Fibroblast of skin of left biceps (primary cell): ENCODE results near the gene CAMKK2.

ENCODE experiments used
- DNase-seq, 2 experiments: peaks; one replicate each; pipeline ENCODE4 v3.0.0-alpha.2; 2013; ENCODE audit warnings: low read depth in 2 of 2

CAMKK2 gene

GRCh38 chr12:121198949-121199348 lies 97.6 kb downstream of the CAMKK2 start:
- no peak for DNase-seq

DNA sequence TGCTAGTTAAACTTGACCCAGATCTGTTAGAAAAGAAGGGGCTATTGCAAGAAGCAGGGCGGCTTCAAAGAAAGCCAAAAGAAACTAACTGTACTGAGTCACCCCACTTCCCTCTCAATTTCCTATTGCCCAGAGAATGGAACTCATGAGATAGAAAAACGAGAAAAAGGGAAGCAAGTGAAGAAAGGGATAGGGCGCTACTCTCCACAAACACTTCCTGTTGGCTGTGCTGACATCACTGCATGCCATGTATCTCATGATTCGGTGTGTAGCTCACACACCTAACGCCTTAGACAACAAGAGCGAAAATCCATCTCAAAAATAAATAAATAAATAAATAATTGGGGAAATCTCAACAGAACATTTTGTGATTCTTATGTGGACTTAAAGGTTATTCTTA lies 99.6 kb downstream of the CAMKK2 start:
- no peak for DNase-seq

GRCh38 chr12:121191151-121191550 lies 105.4 kb downstream of the CAMKK2 start:
- no peak for DNase-seq

DNA sequence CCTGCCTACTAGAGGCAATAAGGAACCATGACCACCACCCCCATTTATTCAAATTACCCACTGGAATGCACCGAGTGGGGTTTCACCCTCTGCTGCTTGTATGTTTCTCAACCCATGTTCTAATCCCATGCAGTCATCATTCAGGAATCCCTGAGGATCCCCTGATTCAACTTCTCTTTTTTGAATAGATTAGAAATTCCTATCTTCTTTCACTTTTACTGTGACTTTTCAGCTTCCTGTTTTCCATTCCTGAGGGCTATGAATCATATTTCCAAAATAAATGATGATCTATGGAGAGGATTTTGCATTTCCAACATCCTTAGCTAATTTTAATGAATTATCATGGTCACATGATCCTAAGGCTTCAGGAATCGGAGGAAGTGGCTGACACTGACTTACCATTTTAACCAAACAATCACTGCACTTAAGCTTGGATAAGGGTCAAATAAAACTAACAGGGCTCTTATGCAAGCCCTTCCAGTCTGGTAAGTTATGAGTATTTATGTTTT lies 105.9 kb downstream of the CAMKK2 start:
- peak; percentile 91 for DNase-seq

DNA sequence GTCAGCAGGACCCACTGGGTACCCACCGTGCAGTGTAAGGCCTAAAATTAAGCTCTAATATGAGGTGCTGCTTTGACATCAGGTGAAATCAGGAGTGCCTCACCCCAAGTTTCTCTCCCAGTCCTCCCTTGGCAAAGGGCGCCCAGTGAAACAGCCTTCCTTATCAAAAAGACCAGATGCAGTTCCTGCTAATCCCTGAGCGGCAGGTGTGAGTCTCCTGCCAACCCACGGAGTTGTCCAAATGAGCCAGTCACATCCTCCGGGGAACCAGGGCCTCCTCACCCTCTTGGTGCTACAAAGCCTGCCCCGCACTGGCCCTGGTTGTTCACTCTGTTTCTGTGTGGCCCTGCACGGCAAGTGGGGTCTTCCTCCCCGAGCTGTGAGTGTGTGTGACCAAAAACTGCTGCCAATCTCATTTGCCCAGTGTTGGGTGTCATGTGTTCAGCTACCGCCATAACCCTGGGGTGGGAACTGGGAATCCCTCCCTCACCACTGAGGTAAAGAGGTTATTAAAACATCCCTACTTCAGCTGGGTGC lies 106.8 kb downstream of the CAMKK2 start:
- DNase-seq = no peak

DNA sequence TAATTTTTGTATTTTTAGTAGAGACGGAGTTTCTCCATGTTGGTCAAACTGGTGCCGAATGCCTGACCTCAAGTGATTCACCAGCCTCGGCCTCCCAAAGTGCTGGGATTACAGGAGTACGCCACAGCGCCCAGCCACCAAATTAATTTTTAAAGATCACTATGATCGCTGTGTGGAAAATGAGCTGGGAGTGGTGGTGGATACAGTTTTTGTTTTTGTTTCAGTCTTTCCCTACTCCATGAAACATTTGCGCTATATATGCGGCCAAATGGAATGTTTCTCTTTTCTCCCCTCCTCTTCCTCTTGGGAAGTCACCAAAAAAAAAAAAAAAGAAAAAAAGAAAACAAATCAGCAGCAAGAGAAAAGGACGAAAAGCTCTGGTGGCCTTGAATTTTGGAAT lies 107.4 kb downstream of the CAMKK2 start:
- no peak for DNase-seq

GRCh38 chr12:121188227-121188626 lies 108.3 kb downstream of the CAMKK2 start:
- no peak for DNase-seq
